ENCODE results near the gene TTYH3. TPM values are rescaled to one million over a fixed set of nuclear protein-coding genes. Genes with fewer than 3 reads are reported as not detected.

The TTYH3 gene
- total RNA-seq, 1 experiment from 2014 or later = 122 TPM

- Histone ChIP-seq H3K18ac (ENCODE audit: insufficient read length, low read depth, low read length) (no peak overlapping the region), H3K56ac (ENCODE audit: insufficient read length, low read depth, low read length) (no peak overlapping the region), H3K23me2 (ENCODE audit: insufficient read length, low read depth, low read length, poor library complexity, severe bottlenecking) (no peaks in the 10 kb centered on the region), H3K79me2 (ENCODE audit: insufficient read depth, low read length) (no peaks in the 10 kb centered on the region), H2AK5ac (ENCODE audit: insufficient read length, low read length) (no peak overlapping the region), H2BK20ac (ENCODE audit: low read depth, low read length, poor library complexity, severe bottlenecking) (no peak overlapping the region), H2AFZ (ENCODE audit: low read length) (no peak overlapping the region), H3K9me3 (ENCODE audit: control insufficient read depth, low read depth, low read length) (no peaks in the 10 kb centered on the region), H3K4me2 (ENCODE audit: insufficient read depth, insufficient read length, low read length) (no peak overlapping the region), H3K9ac (ENCODE audit: extremely low read depth, insufficient read length, low read length) (no peak overlapping the region), H4K5ac (ENCODE audit: insufficient read length, low read depth, low read length) (no peak overlapping the region), H4K8ac (replicated peaks; ENCODE audit: insufficient read length, low read depth, low read length) (no peak overlapping the region), H3K27me3 (ENCODE audit: insufficient read depth, low read length) (no peaks in the 10 kb centered on the region), H4K91ac (ENCODE audit: insufficient read length, low read depth, low read length) (no peak overlapping the region), H3K23ac (ENCODE audit: insufficient read length, low read depth, low read length) (no peak overlapping the region), H2BK15ac (ENCODE audit: low read depth, low read length) (no peak overlapping the region), H3K4ac (ENCODE audit: low read depth, low read length) (no peak overlapping the region), H3K27ac (ENCODE audit: insufficient read length, low read depth, low read length) (no peak overlapping the region), H4K20me1 (ENCODE audit: control insufficient read depth, insufficient read depth, insufficient read length) (no peaks in the 10 kb centered on the region), H3K14ac (ENCODE audit: insufficient read depth, low read length) (no peak overlapping the region), H2BK12ac (ENCODE audit: insufficient read length, low read depth, low read length) (no peak overlapping the region), H3K79me1 (ENCODE audit: insufficient read depth, low read depth, low read length, poor library complexity, severe bottlenecking) (no peaks in the 10 kb centered on the region), H3T11ph (ENCODE audit: low read length) (no peak overlapping the region), H2BK5ac (ENCODE audit: insufficient read length, low read length) (no peak overlapping the region), H3K4me1 (ENCODE audit: insufficient read depth, low read length) (peaks cover 9% of the 10 kb centered on the region; the same call in 1 of the 2 replicates), H2BK120ac (ENCODE audit: low read depth, low read length, poor library complexity, severe bottlenecking) (no peak overlapping the region)
- Mint-ChIP-seq H3K36me3 (ENCODE audit: insufficient read depth in 1 of 3, low read depth in 3 of 3) (no peaks in the 10 kb centered on the region; a peak in 1 of 7 replicates), H3K9me3 (no peaks in the 10 kb centered on the region; a peak in 2 of 5 replicates), H3K27ac (no peak overlapping the region), H3K4me3 (no peak overlapping the region), H3K27me3 (ENCODE audit: low read depth) (peaks cover 3% of the 10 kb centered on the region), H3K4me1 (peaks cover 29 to 39% of the 10 kb centered on the region in 2 experiments)
- WGBS (ENCODE audit: extremely low coverage, insufficient read length, low lambda C conversion rate) = no CpG with 5 or more reads among the region's 22 CpGs
- DNase-seq = peak; percentile 23
- no peak for TF ChIP-seq CTCF (conservative IDR thresholded peaks at IDR 0.05)
Measured at GRCh38 chr7:2614631-2615330, 17.0 kb upstream of the TTYH3 start.
